ENCODE results near the gene INTS6. TPM values are rescaled to one million over a fixed set of nuclear protein-coding genes. Genes with fewer than 3 reads are reported as not detected.

The INTS6 gene
- total RNA-seq, 1 experiment from 2014 or later = 78.5 TPM

DNA sequence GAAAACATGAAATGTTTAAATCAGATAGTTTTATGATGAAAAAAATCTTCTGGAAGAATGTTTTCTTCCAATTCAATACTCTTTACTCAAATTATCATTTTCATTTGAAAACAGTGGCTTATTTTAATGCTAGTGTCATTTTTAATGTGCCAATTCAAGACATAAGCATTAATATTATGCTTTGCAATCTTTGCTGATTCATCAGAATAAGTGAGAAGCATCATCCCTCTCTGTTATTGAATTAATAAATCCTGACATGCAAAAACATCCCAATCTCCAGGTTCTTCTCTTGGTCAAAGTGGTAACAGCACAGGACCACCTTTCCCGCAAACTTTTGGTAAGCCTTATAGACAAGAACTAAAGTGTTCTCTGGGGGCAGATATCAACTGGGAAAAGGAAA, 3.8 kb downstream of the INTS6 start:
- no peak for DNase-seq (ENCODE audit: unreplicated experiment)
- intact Hi-C loops (cut with micrococcal nuclease) = no loop called here
- Mint-ChIP-seq H3K36me3 (ENCODE audit: insufficient read depth, unreplicated experiment) (peaks cover 67% of the 10 kb centered on the region), H3K27me3 (ENCODE audit: insufficient read depth, unreplicated experiment) (no peaks in the 10 kb centered on the region), H3K9me3 (ENCODE audit: unreplicated experiment) (no peaks in the 10 kb centered on the region), H3K4me3 (ENCODE audit: unreplicated experiment) (no peak overlapping the region), H3K27ac (ENCODE audit: low read depth, unreplicated experiment) (no peak overlapping the region), H3K4me1 (ENCODE audit: insufficient read depth, unreplicated experiment) (peaks cover 13% of the 10 kb centered on the region)
- TF ChIP-seq, protein P1, sequence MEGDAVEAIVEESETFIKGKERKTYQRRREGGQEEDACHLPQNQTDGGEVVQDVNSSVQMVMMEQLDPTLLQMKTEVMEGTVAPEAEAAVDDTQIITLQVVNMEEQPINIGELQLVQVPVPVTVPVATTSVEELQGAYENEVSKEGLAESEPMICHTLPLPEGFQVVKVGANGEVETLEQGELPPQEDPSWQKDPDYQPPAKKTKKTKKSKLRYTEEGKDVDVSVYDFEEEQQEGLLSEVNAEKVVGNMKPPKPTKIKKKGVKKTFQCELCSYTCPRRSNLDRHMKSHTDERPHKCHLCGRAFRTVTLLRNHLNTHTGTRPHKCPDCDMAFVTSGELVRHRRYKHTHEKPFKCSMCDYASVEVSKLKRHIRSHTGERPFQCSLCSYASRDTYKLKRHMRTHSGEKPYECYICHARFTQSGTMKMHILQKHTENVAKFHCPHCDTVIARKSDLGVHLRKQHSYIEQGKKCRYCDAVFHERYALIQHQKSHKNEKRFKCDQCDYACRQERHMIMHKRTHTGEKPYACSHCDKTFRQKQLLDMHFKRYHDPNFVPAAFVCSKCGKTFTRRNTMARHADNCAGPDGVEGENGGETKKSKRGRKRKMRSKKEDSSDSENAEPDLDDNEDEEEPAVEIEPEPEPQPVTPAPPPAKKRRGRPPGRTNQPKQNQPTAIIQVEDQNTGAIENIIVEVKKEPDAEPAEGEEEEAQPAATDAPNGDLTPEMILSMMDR (IDR thresholded peaks at IDR 0.05; ENCODE audit: unreplicated experiment) = no peak
- no TSS peak for BruUV-seq (replicated peaks)
- POLR2A ChIA-PET = interaction anchor here (0.9 to 1.0 kb wide), 2 partner anchors 23 to 108 kb away, joined by 3 read pairs; no protein-coding TSS in a partner anchor
- CTCF ChIA-PET = no interaction called here

GRCh38 chr13:51444922-51445321, 7.9 kb downstream of the INTS6 start:
- Mint-ChIP-seq H3K27ac (ENCODE audit: low read depth, unreplicated experiment) (no peak overlapping the region), H3K27me3 (ENCODE audit: insufficient read depth, unreplicated experiment) (no peaks in the 10 kb centered on the region), H3K4me3 (ENCODE audit: unreplicated experiment) (no peak overlapping the region), H3K4me1 (ENCODE audit: insufficient read depth, unreplicated experiment) (peaks cover 7% of the 10 kb centered on the region), H3K36me3 (ENCODE audit: insufficient read depth, unreplicated experiment) (peaks cover 42% of the 10 kb centered on the region), H3K9me3 (ENCODE audit: unreplicated experiment) (no peaks in the 10 kb centered on the region)
- TF ChIP-seq, protein P1 (IDR thresholded peaks at IDR 0.05; ENCODE audit: unreplicated experiment) = peak; percentile 32
- BruUV-seq (replicated peaks) = no TSS peak
- intact Hi-C loops (cut with micrococcal nuclease) = no loop called here
- peak; percentile 38 for DNase-seq (ENCODE audit: unreplicated experiment)
- ChIA-PET CTCF (interaction anchor here (0.6 to 1.8 kb wide), 11 partner anchors 143 to 997 kb away, joined by 3 to 5 read pairs (median 3); no protein-coding TSS in a partner anchor), POLR2A (interaction anchor here (0.6 to 8.1 kb wide), 14 partner anchors 8 to 352 kb away, joined by 3 to 111 read pairs (median 4); partner anchors contain the start of gene INTS6)

GRCh38 chr13:51440381-51440780, 12.5 kb downstream of the INTS6 start:
- peaks cover 38% of the 10 kb centered on the region for H3K36me3 Mint-ChIP-seq (ENCODE audit: insufficient read depth, unreplicated experiment)
- TF ChIP-seq, protein P1 (IDR thresholded peaks at IDR 0.05; ENCODE audit: unreplicated experiment) = no peak
- POLR2A ChIA-PET = interaction anchor here (0.7 to 8.1 kb wide), 4 partner anchors 12 to 155 kb away, joined by 3 to 111 read pairs (median 10); partner anchors contain the start of gene INTS6
- CTCF ChIA-PET = interaction anchor here (0.6 to 2.9 kb wide), 4 partner anchors 9 to 358 kb away, joined by 3 to 23 read pairs (median 4); no protein-coding TSS in a partner anchor
- no TSS peak for BruUV-seq (replicated peaks)
- no peaks in the 10 kb centered on the region for H3K27me3 Mint-ChIP-seq (ENCODE audit: insufficient read depth, unreplicated experiment)
- H3K9me3 Mint-ChIP-seq (ENCODE audit: unreplicated experiment) = no peaks in the 10 kb centered on the region
- no peak for DNase-seq (ENCODE audit: unreplicated experiment)
- no peaks in the 10 kb centered on the region for H3K4me1 Mint-ChIP-seq (ENCODE audit: insufficient read depth, unreplicated experiment)
- no peak overlapping the region for H3K4me3 Mint-ChIP-seq (ENCODE audit: unreplicated experiment)
- H3K27ac Mint-ChIP-seq (ENCODE audit: low read depth, unreplicated experiment) = no peak overlapping the region
- intact Hi-C loops (cut with micrococcal nuclease) = no loop called here

GRCh38 chr13:51437550-51438127, 15.2 kb downstream of the INTS6 start:
- H3K27me3 Mint-ChIP-seq (ENCODE audit: insufficient read depth, unreplicated experiment) = no peaks in the 10 kb centered on the region
- BruUV-seq (replicated peaks) = no TSS peak
- no peaks in the 10 kb centered on the region for H3K9me3 Mint-ChIP-seq (ENCODE audit: unreplicated experiment)
- peak overlapping the region; percentile 75 for H3K27ac Mint-ChIP-seq (ENCODE audit: low read depth, unreplicated experiment)
- DNase-seq (ENCODE audit: unreplicated experiment) = peak; percentile 29
- ChIA-PET CTCF (interaction anchor here (0.7 kb wide), 1 partner anchor 188 kb away, joined by 3 read pairs; no protein-coding TSS in a partner anchor), POLR2A (interaction anchor here (1.1 to 8.1 kb wide), 3 partner anchors 15 to 289 kb away, joined by 3 to 111 read pairs (median 17); partner anchors contain the start of gene INTS6)
- intact Hi-C loops (cut with micrococcal nuclease) = loop anchor here (5.0 kb wide), 1 partner anchor 295 kb away; no protein-coding TSS in a partner anchor
- H3K4me1 Mint-ChIP-seq (ENCODE audit: insufficient read depth, unreplicated experiment) = no peaks in the 10 kb centered on the region
- H3K36me3 Mint-ChIP-seq (ENCODE audit: insufficient read depth, unreplicated experiment) = peaks cover 40% of the 10 kb centered on the region
- TF ChIP-seq, protein P1 (IDR thresholded peaks at IDR 0.05; ENCODE audit: unreplicated experiment) = no peak
- no peak overlapping the region for H3K4me3 Mint-ChIP-seq (ENCODE audit: unreplicated experiment)
